Bronchial epithelial cell (primary cell): ENCODE data around the gene KDM1B. TPM values are rescaled to one million over a fixed set of nuclear protein-coding genes. Genes with fewer than 3 reads are reported as not detected.

Experiments
- DNase-seq: peaks from one replicate; pipeline ENCODE4 v3.0.0-alpha.2; 2010; ENCODE audit warnings: low read depth
- FAIRE-seq: peaks from 2 replicates; lab custom pipeline; 2011; peaks lifted over from hg19 to GRCh38; lab: Jason Lieb, UNC
- H3K27me3 ChIP-seq: 2 replicates; pipeline ENCODE4 v1.5.1; 2011; ENCODE audit warnings: low read length; ENCODE audit not compliant: control insufficient read depth, insufficient read depth
- H3K36me3 ChIP-seq: 2 replicates; pipeline ENCODE4 v1.5.1; 2011; ENCODE audit warnings: low read length; ENCODE audit not compliant: control insufficient read depth, insufficient read depth
- H3K4me3 ChIP-seq: 2 replicates; pipeline ENCODE4 v1.5.1; 2011; ENCODE audit warnings: mild to moderate bottlenecking, low read depth, low read length, control low read depth
- CTCF ChIP-seq: IDR thresholded peaks from 2 replicates; pipeline ENCODE4 v1.5.1; 2011; ENCODE audit warnings: mild to moderate bottlenecking, moderate library complexity, low read length, control low read depth, inconsistent platforms; ENCODE audit not compliant: insufficient read depth, severe bottlenecking
- total RNA-seq: library from RNA; depleted of rRNA; stranded (reverse); fragments of >200 nt; gene quantifications from 2 replicates; pipeline ENCODE4 v1.2.1, GENCODE V29; 2014

The KDM1B gene
- total RNA-seq, 1 donor from 2014 or later, result 21.1 TPM

- H3K4me3 ChIP-seq, result no peak overlapping the region
- FAIRE-seq (no peak), DNase-seq (no peak)
- no peaks in the 10 kb centered on the region for H3K27me3 ChIP-seq
- H3K36me3 ChIP-seq, result peaks cover 2% of the 10 kb centered on the region
- no peak for TF ChIP-seq CTCF
These were observed 79.3 kb downstream of the KDM1B start for GRCh38 chr6:18234564-18234963.

- DNase-seq (no peak), FAIRE-seq (no peak)
- H3K27me3 ChIP-seq, result no peaks in the 10 kb centered on the region
- H3K4me3 ChIP-seq, result no peak overlapping the region
- no peak for TF ChIP-seq CTCF
- peaks cover 2% of the 10 kb centered on the region for H3K36me3 ChIP-seq
These were observed 80.3 kb downstream of the KDM1B start for GRCh38 chr6:18235524-18235923.

GRCh38 chr6:18237167-18237566 is 81.9 kb downstream of the KDM1B start:
- no peaks in the 10 kb centered on the region for H3K27me3 ChIP-seq
- TF ChIP-seq CTCF, result no peak
- H3K36me3 ChIP-seq, result peaks cover 2% of the 10 kb centered on the region
- H3K4me3 ChIP-seq, result no peak overlapping the region
- DNase-seq (peak; percentile 35), FAIRE-seq (no peak)

- Histone ChIP-seq H3K4me3 (no peak overlapping the region), H3K36me3 (no peaks in the 10 kb centered on the region), H3K27me3 (no peaks in the 10 kb centered on the region)
- no peak for DNase-seq
- FAIRE-seq, result no peak
- TF ChIP-seq CTCF, result no peak
These were observed 85.0 kb downstream of the KDM1B start for GRCh38 chr6:18240230-18240629.

- Histone ChIP-seq H3K36me3 (no peaks in the 10 kb centered on the region), H3K27me3 (no peaks in the 10 kb centered on the region), H3K4me3 (no peak overlapping the region)
- DNase-seq (peak; percentile 55), FAIRE-seq (no peak)
- no peak for TF ChIP-seq CTCF
These were observed 86.2 kb downstream of the KDM1B start for GRCh38 chr6:18241208-18242038.
